Measurements from ENCODE around the gene ATMIN. TPM values are rescaled to one million over a fixed set of nuclear protein-coding genes. Genes with fewer than 3 reads are reported as not detected.
A peak's percentile ranks its signal among the peaks of the same experiment; 100 is the strongest.

Gene ATMIN
- total RNA-seq, 1 donor from 2014 or later = 51.4 TPM

GRCh38 chr16:81006211-81006812, 29.3 kb upstream of the ATMIN start:
- H3K36me3 Mint-ChIP-seq (ENCODE audit: low read depth) = peaks cover 3% of the 10 kb centered on the region
- no peak for TF ChIP-seq CTCF (conservative IDR thresholded peaks at IDR 0.05)
- peak overlapping the region; percentile 100 for H3K27ac Mint-ChIP-seq (ENCODE audit: unreplicated experiment)
- H3K9me3 Mint-ChIP-seq = no peaks in the 10 kb centered on the region
- H3K27me3 Mint-ChIP-seq (ENCODE audit: low read depth) = peaks cover 3% of the 10 kb centered on the region
- H3K4me3 Mint-ChIP-seq = peak overlapping the region; percentile 97
- DNase-seq (ENCODE audit: low read depth, low spot score) = no peak
- H3K4me1 Mint-ChIP-seq = peaks cover 63% of the 10 kb centered on the region

- Mint-ChIP-seq H3K4me3 (peak within 1 kb of the TSS; percentile 97), H3K9me3 (no peaks in the 10 kb centered on the region), H3K27ac (ENCODE audit: unreplicated experiment) (peak within 1 kb of the TSS; percentile 100), H3K27me3 (ENCODE audit: low read depth) (peaks cover 3% of the 10 kb centered on the region), H3K4me1 (peaks cover 63% of the 10 kb centered on the region), H3K36me3 (ENCODE audit: low read depth) (peaks cover 3% of the 10 kb centered on the region)
- no peak for TF ChIP-seq CTCF (conservative IDR thresholded peaks at IDR 0.05)
- DNase-seq (ENCODE audit: low read depth, low spot score) = peak; percentile 94
Observed at GRCh38 chr16:81006813-81007695, 28.6 kb upstream of the ATMIN start, which contains the start of the genes CENPN and CMC2. TSS of gene CENPN (plus strand) at chr16:81007214. CDS start at chr16:81011940, 4,726 bp downstream. TSS of gene CMC2 (minus strand) at chr16:81006885. CDS start at chr16:80997394, 9,491 bp downstream.

GRCh38 chr16:81008505-81008789, 27.2 kb upstream of the ATMIN start:
- H3K4me1 Mint-ChIP-seq = peaks cover 56% of the 10 kb centered on the region

GRCh38 chr16:81012974-81013373, 22.7 kb upstream of the ATMIN start:
- DNase-seq (ENCODE audit: low read depth, low spot score) = no peak
- no peaks in the 10 kb centered on the region for H3K9me3 Mint-ChIP-seq
- H3K36me3 Mint-ChIP-seq (ENCODE audit: low read depth) = peaks cover 5% of the 10 kb centered on the region
- peaks cover 24% of the 10 kb centered on the region for H3K4me1 Mint-ChIP-seq
- H3K4me3 Mint-ChIP-seq = no peak overlapping the region
- H3K27me3 Mint-ChIP-seq (ENCODE audit: low read depth) = no peaks in the 10 kb centered on the region
- TF ChIP-seq CTCF (conservative IDR thresholded peaks at IDR 0.05) = no peak
- H3K27ac Mint-ChIP-seq (ENCODE audit: unreplicated experiment) = no peak overlapping the region

More at GRCh38 chr16:81008505-81008789, 27.2 kb upstream of the ATMIN start:
- H3K27ac Mint-ChIP-seq (ENCODE audit: unreplicated experiment) = no peak overlapping the region
- H3K27me3 Mint-ChIP-seq (ENCODE audit: low read depth) = peaks cover 3% of the 10 kb centered on the region
- no peak for DNase-seq (ENCODE audit: low read depth, low spot score)
- TF ChIP-seq CTCF (conservative IDR thresholded peaks at IDR 0.05) = no peak
- peak overlapping the region; percentile 97 for H3K4me3 Mint-ChIP-seq
- H3K9me3 Mint-ChIP-seq = no peaks in the 10 kb centered on the region
- H3K36me3 Mint-ChIP-seq (ENCODE audit: low read depth) = peaks cover 2% of the 10 kb centered on the region

GRCh38 chr16:81014672-81015071, 21.0 kb upstream of the ATMIN start:
- peaks cover 10% of the 10 kb centered on the region for H3K4me1 Mint-ChIP-seq
- no peaks in the 10 kb centered on the region for H3K9me3 Mint-ChIP-seq
- no peak overlapping the region for H3K4me3 Mint-ChIP-seq
- DNase-seq (ENCODE audit: low read depth, low spot score) = no peak
- no peak for TF ChIP-seq CTCF (conservative IDR thresholded peaks at IDR 0.05)
- H3K27me3 Mint-ChIP-seq (ENCODE audit: low read depth) = no peaks in the 10 kb centered on the region
- no peak overlapping the region for H3K27ac Mint-ChIP-seq (ENCODE audit: unreplicated experiment)
- H3K36me3 Mint-ChIP-seq (ENCODE audit: low read depth) = peaks cover 12% of the 10 kb centered on the region

Measured in neural crest cell (in vitro differentiated cells).